AG04449 (cell line): ENCODE results near the gene AP1M1.

Source experiments
- CTCF ChIA-PET: fragments of 350-600 bp; formaldehyde crosslinking; extraction: SDS; loops from one replicate; lab custom pipeline; 2021; ENCODE audit warnings: antibody characterized with exemption; lab: Yijun Ruan, JAX
- POLR2A ChIA-PET: fragments of 400-600, 350-600 bp; formaldehyde crosslinking; extraction: SDS; loops from one replicate; lab custom pipeline; 2020; ENCODE audit warnings: antibody characterized with exemption, inconsistent platforms; lab: Yijun Ruan, JAX
- DNase-seq: peaks from one replicate; pipeline ENCODE4 v3.0.0-alpha.2; 2010; ENCODE audit warnings: low read depth, low spot score
- H3K4me3 ChIP-seq: 2 replicates; pipeline ENCODE4 v1.5.1; 2011; ENCODE audit warnings: low read depth, mild to moderate bottlenecking, control low read depth, low read length
- TF ChIP-seq, protein P1 (sequence below): IDR thresholded peaks from one replicate; pipeline ENCODE4 v1.5.1; 2011; ENCODE audit warnings: mild to moderate bottlenecking, moderate library complexity, low read length, control low read depth, inconsistent platforms; ENCODE audit not compliant: insufficient read depth; ENCODE audit errors: missing control alignments

Gene AP1M1

DNA sequence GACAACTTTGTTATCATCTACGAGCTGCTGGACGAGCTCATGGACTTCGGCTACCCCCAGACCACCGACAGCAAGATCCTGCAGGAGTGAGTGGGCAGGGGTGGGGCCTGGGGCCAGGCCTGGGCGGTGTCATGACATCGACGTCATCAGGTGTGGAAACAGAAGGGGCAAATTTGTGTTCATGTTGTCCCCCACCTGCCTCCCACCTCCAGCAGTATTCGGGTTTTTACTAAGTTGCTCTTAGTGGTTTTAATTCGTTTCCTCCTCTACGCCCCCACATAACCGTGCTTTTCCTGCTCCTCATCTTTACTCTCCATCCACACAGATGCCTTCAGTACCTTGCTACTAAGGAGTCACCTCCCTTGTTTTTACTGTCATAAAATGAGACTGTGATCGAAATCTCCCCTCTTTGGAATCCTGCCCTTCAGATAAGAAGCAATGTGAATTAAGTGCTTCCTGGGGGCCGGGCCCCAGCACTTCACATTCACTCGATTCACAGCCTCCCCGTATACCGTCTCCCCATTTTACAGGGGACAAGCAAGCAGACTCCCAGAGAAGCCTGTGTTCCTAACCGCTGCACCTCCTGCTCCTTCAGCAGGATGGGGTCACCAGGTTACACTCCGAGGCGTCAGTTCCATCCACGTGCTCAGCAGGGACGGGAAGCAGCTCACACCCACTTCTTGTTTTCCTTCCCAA, 10.5 kb downstream of the AP1M1 start:
- POLR2A ChIA-PET: no interaction called here
- no peak overlapping the region for H3K4me3 ChIP-seq
- CTCF ChIA-PET: interaction anchor here (1.3 kb wide), 1 partner anchor 175 kb away, joined by 4 read pairs; no protein-coding TSS in a partner anchor
- TF ChIP-seq, protein P1, sequence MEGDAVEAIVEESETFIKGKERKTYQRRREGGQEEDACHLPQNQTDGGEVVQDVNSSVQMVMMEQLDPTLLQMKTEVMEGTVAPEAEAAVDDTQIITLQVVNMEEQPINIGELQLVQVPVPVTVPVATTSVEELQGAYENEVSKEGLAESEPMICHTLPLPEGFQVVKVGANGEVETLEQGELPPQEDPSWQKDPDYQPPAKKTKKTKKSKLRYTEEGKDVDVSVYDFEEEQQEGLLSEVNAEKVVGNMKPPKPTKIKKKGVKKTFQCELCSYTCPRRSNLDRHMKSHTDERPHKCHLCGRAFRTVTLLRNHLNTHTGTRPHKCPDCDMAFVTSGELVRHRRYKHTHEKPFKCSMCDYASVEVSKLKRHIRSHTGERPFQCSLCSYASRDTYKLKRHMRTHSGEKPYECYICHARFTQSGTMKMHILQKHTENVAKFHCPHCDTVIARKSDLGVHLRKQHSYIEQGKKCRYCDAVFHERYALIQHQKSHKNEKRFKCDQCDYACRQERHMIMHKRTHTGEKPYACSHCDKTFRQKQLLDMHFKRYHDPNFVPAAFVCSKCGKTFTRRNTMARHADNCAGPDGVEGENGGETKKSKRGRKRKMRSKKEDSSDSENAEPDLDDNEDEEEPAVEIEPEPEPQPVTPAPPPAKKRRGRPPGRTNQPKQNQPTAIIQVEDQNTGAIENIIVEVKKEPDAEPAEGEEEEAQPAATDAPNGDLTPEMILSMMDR: no peak
- no peak for DNase-seq

GRCh38 chr19:16208847-16209665, 11.3 kb downstream of the AP1M1 start:
- H3K4me3 ChIP-seq: no peak overlapping the region
- ChIA-PET CTCF (interaction anchor here (0.9 to 1.3 kb wide), 2 partner anchors 18 to 174 kb away, joined by 3 to 4 read pairs; no protein-coding TSS in a partner anchor), POLR2A (no interaction called here)
- TF ChIP-seq, protein P1: no peak
- no peak for DNase-seq

- TF ChIP-seq, protein P1: no peak
- no peak overlapping the region for H3K4me3 ChIP-seq
- DNase-seq: no peak
- POLR2A ChIA-PET: no interaction called here
- CTCF ChIA-PET: no interaction called here
Measured at GRCh38 chr19:16210168-16210567, 12.5 kb downstream of the AP1M1 start.

- TF ChIP-seq, protein P1: no peak
- H3K4me3 ChIP-seq: no peak overlapping the region
- ChIA-PET CTCF (interaction anchor here (1.3 kb wide), 1 partner anchor 173 kb away, joined by 3 read pairs; no protein-coding TSS in a partner anchor), POLR2A (no interaction called here)
- DNase-seq: no peak
Measured at GRCh38 chr19:16213076-16213475, 15.4 kb downstream of the AP1M1 start.

DNA sequence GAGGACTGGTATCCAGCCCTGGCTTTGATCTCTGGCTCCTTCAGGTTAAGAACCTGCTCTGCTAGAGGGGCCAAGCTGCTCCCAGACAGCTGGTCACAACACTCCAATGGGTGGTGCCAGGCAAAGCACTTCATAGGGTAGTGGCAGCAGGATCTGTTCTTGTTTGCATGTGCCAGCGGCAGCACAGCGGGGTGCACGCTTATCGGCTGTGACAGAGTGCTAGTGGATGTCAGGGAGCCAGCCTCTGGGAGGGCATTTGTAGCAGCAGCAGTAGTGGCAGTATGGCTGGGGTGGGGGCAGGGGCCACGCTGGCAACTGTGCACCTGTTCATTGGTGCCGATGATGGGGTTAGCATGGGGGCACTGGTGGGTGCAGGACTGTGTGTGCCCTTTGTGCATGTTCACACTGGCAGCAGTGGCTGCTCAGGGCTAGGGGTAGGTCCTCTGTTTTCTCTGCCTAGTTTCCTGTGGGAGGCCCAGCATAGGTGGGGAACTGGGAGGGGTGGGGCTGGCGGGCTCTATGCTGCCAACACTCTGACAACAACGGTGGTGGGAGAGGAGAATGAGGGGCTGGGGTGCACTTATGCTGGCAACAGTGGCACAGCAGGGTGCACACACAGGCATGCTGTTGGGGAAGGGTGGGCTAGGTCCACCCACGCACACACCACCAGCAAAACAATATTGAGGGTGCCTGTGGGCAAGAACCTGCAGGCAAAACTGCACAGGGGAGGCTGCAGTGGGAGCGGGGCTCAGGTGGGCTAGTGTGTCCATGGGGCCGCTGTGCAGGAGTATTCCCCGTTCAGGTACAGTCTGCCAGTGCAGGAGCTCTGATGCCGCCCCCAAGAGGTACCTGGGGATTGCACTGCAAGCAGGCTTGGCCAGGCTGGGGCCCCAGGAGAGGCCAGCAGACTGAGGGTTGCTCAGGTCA, 19.3 kb downstream of the AP1M1 start:
- TF ChIP-seq, protein P1: no peak
- no peak for DNase-seq
- H3K4me3 ChIP-seq: no peak overlapping the region
- ChIA-PET CTCF (no interaction called here), POLR2A (interaction anchor here (0.6 kb wide), 1 partner anchor 1686 kb away, joined by 3 read pairs; no protein-coding TSS in a partner anchor)
